HG02885 (cell line): ENCODE measurements around the gene PLEKHH1.

Source experiments
- ATAC-seq: cut with Tn5 transposase; IDR thresholded peaks from one replicate; pipeline ENCODE4 v1.9.1; 2021; ENCODE audit warnings: mild to moderate bottlenecking; ENCODE audit not compliant: unreplicated experiment, poor library complexity

PLEKHH1 gene

DNA sequence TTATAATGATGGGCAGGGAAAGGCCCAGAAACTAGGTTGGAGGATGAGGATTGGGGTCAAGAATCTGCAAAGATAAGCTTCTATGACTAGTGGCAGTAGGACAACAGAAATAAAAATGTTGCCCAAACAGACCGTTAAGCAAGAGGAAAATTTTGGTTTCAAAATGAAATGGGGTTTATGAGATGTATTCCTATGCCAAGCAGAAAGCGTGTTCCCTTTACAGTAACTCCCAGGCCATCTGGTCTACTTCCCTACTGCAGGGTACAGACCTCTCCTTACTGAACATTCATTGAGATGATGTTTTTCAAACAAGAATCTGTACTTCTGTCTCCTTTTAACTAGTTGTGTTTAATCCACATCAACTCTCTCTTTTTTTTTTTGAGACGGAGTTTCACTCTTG, 24.1 kb upstream of the PLEKHH1 start:
- ATAC-seq: no peak

- no peak for ATAC-seq
Measured at GRCh38 chr14:67510121-67510520, 23.0 kb upstream of the PLEKHH1 start.

GRCh38 chr14:67510836-67511235, 22.3 kb upstream of the PLEKHH1 start:
- ATAC-seq: no peak

GRCh38 chr14:67512463-67513310, 20.4 kb upstream of the PLEKHH1 start:
- no peak for ATAC-seq

GRCh38 chr14:67513631-67514108, 19.4 kb upstream of the PLEKHH1 start:
- no peak for ATAC-seq

DNA sequence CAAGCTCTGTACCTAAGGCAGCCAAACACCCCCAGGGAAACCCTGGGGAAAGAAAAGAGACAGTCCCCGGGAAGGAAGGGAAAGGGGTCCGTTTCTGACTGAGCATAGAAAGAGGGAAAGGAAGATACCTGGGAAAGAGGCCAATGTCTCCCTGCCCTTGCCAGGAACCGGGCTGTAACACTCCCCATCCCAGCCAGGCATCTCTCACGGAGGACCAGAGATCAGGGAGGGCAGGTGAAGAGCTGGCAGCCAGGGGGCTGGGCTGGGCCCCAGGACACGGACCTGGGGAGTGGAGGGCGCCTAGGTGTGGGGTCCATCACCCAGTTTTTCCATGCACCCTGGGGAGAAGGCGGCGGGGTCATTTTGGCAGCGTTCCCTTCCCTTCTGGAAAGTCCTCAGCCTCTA, 18.9 kb upstream of the PLEKHH1 start:
- ATAC-seq: no peak

DNA sequence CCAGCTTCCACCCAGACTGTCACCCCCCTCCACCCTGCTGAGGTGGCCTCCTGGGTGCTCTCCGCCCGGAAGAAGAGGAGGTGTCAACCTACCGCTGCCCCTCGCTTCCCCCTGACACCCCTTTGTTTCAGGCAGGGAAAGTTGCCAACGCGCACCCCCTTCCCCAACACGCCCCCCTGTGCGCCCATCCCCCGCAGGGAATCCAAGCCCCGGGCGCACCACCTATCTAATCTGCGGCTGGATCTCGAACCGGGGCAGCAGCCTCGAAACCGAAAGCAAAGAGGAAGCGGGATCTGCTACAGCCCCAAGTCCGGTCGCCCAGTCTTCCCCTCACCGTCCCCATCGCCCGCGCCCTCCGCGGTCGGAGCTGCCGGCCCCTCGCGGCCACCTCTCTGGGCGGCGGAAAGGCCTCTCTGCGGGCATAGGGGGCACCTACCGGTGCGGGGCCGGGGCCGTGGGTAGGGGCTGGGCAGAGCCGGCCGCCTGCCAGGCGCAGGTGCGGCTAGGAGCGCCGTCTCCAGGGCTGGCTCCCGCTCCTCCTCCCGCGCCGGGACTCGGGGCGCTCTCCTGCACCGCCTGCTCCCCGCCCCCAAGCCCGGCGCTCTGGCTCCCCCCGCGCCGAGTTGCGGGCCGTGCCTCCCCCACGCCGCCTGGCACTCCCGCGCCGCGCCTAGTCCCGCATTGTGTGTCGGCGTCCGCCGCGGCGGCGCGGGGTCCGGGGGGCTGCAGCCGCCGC, 18.3 kb upstream of the PLEKHH1 start:
- ATAC-seq: peak; percentile 58

DNA sequence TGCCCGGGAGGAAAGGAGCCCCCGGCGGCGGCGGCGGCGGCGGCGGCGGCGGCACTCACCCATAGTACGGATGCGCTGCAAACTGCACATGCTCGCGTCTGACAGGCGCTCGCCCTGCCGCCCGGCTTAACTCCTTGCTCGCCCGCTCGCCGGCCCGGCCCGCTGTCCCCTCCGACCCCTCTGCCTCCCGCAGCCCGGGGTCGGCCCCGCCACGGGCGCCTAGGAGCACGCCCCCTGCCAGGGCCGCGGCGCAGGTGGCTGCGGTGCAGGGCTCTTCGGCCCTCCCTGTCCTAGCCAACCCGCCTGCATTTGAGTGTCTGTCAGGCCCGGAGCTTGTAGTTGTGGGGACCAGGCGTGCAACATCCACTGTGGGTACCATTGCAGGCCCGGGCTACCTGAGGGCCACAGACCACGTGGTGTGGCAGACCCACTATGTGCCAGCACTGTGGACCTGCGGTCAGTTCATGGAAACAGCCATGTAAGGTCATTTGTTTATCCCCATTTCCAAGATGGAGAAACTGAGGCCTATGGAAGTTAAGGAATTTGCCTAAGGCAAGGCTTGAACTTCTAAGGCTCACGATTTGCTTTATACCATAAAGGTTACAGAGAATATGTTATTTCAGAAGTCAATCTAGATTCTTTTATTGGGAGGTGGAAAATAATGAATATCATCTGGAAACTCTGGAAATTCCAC, 17.6 kb upstream of the PLEKHH1 start:
- peak; percentile 72 for ATAC-seq

- ATAC-seq: no peak
Measured at GRCh38 chr14:67516676-67517075, 16.4 kb upstream of the PLEKHH1 start.

DNA sequence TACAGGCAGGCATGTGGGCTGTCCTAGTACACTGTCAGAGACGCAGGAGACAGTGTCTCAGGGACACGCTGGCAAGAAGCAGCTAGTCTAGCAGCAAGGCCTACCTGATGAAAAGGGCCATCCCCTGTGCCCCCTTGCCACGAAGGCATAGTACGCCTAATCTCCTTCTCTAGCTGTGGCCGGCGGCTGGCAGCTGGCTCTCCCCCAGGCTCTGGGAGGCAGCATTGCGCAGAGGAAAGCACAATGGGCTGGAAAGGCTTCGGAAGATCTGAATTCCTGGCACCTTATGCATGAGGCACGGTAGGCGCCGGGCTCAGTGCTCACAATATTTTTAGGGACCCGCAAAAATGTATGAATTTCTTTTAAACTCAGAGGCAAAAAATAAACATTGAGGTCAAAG, 16.0 kb upstream of the PLEKHH1 start:
- no peak for ATAC-seq

- ATAC-seq: no peak
Measured at GRCh38 chr14:67519406-67519805, 13.7 kb upstream of the PLEKHH1 start.

DNA sequence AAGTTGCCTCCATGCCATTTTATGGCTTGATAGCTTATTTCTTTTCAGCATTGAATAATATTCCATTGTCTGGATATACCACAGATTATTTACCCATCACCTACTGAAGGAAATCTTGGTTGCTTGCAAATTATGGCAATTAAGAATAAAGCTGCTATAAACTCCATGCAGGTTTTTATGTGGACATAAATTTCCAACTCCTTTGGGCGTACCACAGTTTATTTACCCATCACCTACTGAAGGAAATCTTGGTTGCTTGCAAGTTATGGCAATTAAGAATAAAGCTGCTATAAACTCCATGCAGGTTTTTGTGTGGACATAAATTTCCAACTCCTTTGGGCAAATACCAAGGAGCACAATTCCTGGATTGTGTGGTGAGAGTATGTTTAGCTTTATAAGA, 12.6 kb upstream of the PLEKHH1 start:
- no peak for ATAC-seq

DNA sequence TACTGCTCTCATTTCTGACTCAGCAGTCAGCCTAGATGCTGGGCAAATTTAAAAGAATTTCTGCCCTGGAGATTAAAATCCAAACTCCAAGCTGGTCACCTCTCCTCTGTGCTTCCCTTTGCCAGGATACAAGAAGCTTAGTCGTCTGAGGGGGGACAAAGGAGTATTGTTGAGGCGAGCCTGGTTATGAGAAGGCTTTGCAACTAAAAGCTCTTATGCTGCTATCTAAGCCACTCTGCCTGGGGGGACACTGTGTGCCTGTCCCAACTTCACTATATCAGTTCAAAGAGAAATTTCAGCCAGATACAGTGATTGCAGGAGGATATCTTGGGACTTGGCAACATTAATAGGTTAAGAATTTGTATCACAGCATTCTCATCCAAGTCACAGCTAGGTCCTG, 10.8 kb upstream of the PLEKHH1 start:
- ATAC-seq: no peak

- ATAC-seq: no peak
Measured at GRCh38 chr14:67523764-67524633, 9.1 kb upstream of the PLEKHH1 start.

DNA sequence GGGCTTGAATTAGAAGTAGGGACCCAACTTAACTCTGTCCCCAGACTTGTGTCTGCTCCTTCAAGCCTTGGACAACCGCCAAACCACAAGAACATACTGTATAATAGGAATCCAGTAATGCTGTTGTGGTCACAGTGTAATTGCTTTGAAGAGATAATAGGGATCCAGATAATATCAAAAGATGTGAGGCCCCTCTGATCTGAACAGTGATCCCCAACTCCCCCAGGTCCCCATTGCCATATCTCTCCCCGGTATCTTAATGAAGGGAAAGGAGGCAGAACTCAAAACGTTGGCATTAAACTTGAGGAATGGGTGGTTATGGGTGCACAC, 8.5 kb upstream of the PLEKHH1 start:
- ATAC-seq: no peak

- ATAC-seq: no peak
Measured at GRCh38 chr14:67525389-67525788, 7.7 kb upstream of the PLEKHH1 start.

DNA sequence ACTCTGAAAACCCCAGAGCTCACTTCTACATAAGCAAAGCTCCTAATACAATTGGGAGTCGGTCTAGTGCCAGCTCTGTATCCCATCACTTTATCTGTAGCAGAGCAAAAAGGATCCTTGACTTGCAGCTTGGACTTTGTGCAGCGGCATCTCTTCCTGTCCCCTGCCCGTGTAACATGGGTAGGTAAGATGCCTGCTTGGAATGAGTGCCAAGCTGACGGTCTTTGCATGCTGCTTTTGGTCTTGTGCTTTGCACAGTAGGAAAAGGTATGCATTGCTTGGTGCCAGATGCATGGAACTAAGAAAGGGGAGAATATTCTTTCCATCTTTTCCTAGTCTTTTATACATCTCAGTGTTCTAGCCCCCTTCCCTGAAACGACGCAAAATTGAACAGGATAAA, 6.9 kb upstream of the PLEKHH1 start:
- ATAC-seq: no peak

GRCh38 chr14:67526676-67527459, 6.2 kb upstream of the PLEKHH1 start:
- ATAC-seq: peak; percentile 62

- no peak for ATAC-seq
Measured at GRCh38 chr14:67527756-67528155, 5.3 kb upstream of the PLEKHH1 start.
